Osteocyte (in vitro differentiated cells): ENCODE data around the gene TREM2. TPM values are rescaled to one million over a fixed set of nuclear protein-coding genes. Genes with fewer than 3 reads are reported as not detected.

Experiments
- DNase-seq: peaks from one replicate; pipeline ENCODE4 v3.0.0; 2021; ENCODE audit warnings: mixed read lengths; ENCODE audit not compliant: unreplicated experiment; ENCODE audit errors: extremely low spot score
- H3K27ac Mint-ChIP-seq: one replicate; pipeline ENCODE4 v1.8.0; 2021; ENCODE audit warnings: mild to moderate bottlenecking, mixed read lengths; ENCODE audit not compliant: unreplicated experiment
- H3K27me3 Mint-ChIP-seq: one replicate; pipeline ENCODE4 v1.8.0; 2021; ENCODE audit warnings: mixed read lengths; ENCODE audit not compliant: unreplicated experiment
- H3K36me3 Mint-ChIP-seq: one replicate; pipeline ENCODE4 v1.8.0; 2021; ENCODE audit warnings: mixed read lengths; ENCODE audit not compliant: unreplicated experiment
- H3K4me1 Mint-ChIP-seq: one replicate; pipeline ENCODE4 v1.8.0; 2021; ENCODE audit warnings: mixed read lengths; ENCODE audit not compliant: unreplicated experiment
- H3K4me3 Mint-ChIP-seq: one replicate; pipeline ENCODE4 v1.8.0; 2021; ENCODE audit warnings: mild to moderate bottlenecking, moderate library complexity, mixed read lengths; ENCODE audit not compliant: unreplicated experiment
- H3K9me3 Mint-ChIP-seq: one replicate; pipeline ENCODE4 v1.8.0; 2021; ENCODE audit warnings: mixed read lengths; ENCODE audit not compliant: unreplicated experiment
- CTCF ChIP-seq: fragments of 200-600 bp; sonication (generic); IDR thresholded peaks from 2 replicates; pipeline ENCODE4 v1.5.0; 2021; ENCODE audit warnings: antibody characterized with exemption, mild to moderate bottlenecking, moderate library complexity
- total RNA-seq: library from RNA; stranded (reverse); gene quantifications from 2 replicates; pipeline ENCODE4 v1.2.1, GENCODE V29; 2021

TREM2 gene
- total RNA-seq, 1 donor from 2014 or later = not detected

- no peak overlapping the region for H3K4me3 Mint-ChIP-seq
- TF ChIP-seq CTCF = no peak
These were observed 38.9 kb upstream of the TREM2 start for GRCh38 chr6:41201764-41202173.

DNA sequence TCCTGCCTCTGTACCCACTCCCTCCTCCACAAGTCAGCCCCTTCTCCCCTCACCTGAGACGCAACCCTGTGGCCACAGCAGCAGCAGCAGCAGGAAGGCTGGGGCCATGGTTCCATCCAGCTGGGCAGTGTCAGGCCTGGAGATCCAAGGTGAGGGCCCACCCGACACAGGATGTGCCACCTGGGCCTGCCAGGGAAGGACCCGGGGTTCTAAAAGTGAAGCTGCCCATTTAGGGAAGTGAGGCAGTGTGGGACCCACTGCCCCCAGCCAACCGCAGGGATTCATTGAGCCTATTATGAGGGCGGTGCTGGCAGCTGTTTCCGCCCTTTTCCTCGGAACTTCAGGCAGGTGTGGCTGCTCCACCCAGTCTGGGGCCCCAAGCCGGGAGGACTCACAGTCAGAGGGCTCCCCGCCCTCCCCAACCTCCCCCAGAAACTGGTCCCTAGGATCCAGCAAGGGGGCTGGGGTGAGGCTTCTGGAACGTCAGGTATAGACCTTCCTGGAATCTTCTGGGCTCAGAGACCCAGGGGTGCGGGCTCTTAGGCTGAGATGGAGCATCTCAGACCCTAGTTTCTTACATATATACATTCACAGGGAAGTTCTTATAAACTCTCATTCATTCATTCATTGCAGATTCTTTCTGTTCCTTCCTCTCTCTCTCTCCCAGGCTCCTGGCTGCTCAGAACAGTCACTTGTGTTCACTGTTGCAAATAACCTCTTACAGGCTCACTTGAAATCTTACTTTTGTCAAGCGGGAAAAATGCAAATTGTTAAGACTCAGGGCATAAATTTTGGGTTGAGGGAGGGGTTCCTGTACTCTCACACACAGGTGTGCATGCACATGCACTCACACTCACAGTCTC is 38.2 kb upstream of the TREM2 start, which contains the start of gene TREML2:
Gene TREML2 (minus strand): TSS at position 249 of the 863 bp plus-strand sequence. CDS start 141 bp downstream, at position 108.
- DNase-seq = peak; percentile 81
- Mint-ChIP-seq H3K4me3 (no peak within 1 kb of the TSS), H3K27ac (no peak within 1 kb of the TSS), H3K9me3 (no peaks in the 10 kb centered on the region), H3K27me3 (peaks cover 39% of the 10 kb centered on the region), H3K4me1 (peaks cover 2% of the 10 kb centered on the region), H3K36me3 (no peaks in the 10 kb centered on the region)
- TF ChIP-seq CTCF = no peak

More at GRCh38 chr6:41201764-41202173, 38.9 kb upstream of the TREM2 start:
- Mint-ChIP-seq H3K36me3 (no peaks in the 10 kb centered on the region), H3K27ac (no peak overlapping the region), H3K9me3 (no peaks in the 10 kb centered on the region), H3K27me3 (peaks cover 35% of the 10 kb centered on the region), H3K4me1 (peaks cover 2% of the 10 kb centered on the region)
- peak; percentile 38 for DNase-seq

- no peaks in the 10 kb centered on the region for H3K9me3 Mint-ChIP-seq
- peaks cover 42% of the 10 kb centered on the region for H3K27me3 Mint-ChIP-seq
- DNase-seq = peak; percentile 44
- H3K4me1 Mint-ChIP-seq = peaks cover 2% of the 10 kb centered on the region
- H3K4me3 Mint-ChIP-seq = no peak overlapping the region
- TF ChIP-seq CTCF = no peak
- H3K36me3 Mint-ChIP-seq = no peaks in the 10 kb centered on the region
- H3K27ac Mint-ChIP-seq = no peak overlapping the region
These were observed 37.5 kb upstream of the TREM2 start for GRCh38 chr6:41200296-41200900.

GRCh38 chr6:41199552-41200246 is 36.8 kb upstream of the TREM2 start:
- H3K27me3 Mint-ChIP-seq = peaks cover 40% of the 10 kb centered on the region
- peaks cover 2% of the 10 kb centered on the region for H3K4me1 Mint-ChIP-seq
- no peaks in the 10 kb centered on the region for H3K9me3 Mint-ChIP-seq
- no peak overlapping the region for H3K4me3 Mint-ChIP-seq
- DNase-seq = peak; percentile 30
- TF ChIP-seq CTCF = no peak
- no peak overlapping the region for H3K27ac Mint-ChIP-seq
- no peaks in the 10 kb centered on the region for H3K36me3 Mint-ChIP-seq

DNA sequence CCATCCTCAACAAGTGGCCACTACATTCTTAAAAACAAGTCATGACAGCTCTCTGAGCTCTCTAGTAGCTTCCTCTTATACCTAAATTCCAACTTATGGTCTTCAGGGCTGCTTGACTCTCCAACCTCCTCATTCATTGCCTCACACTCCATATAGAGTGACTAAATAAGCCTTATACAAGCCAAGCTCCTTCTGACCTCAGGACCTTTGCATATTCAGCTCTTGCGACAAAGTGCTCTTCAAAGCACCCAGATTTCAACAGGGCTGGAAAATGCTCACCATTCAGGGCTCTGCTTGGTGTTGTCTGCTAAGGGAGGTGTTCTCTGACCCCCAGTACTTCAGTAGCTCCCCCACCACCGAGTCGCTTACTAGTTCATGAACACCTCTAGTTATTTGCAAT is 34.3 kb upstream of the TREM2 start:
- DNase-seq = peak; percentile 36
- H3K4me3 Mint-ChIP-seq = no peak overlapping the region
- no peaks in the 10 kb centered on the region for H3K36me3 Mint-ChIP-seq
- peaks cover 2% of the 10 kb centered on the region for H3K4me1 Mint-ChIP-seq
- no peak for TF ChIP-seq CTCF
- H3K27me3 Mint-ChIP-seq = peaks cover 36% of the 10 kb centered on the region
- H3K27ac Mint-ChIP-seq = no peak overlapping the region
- H3K9me3 Mint-ChIP-seq = no peaks in the 10 kb centered on the region
